Measurements from ENCODE around the gene CEMIP. TPM values are rescaled to one million over a fixed set of nuclear protein-coding genes. Genes with fewer than 3 reads are reported as not detected.
A peak's percentile ranks its signal among the peaks of the same experiment; 100 is the strongest.

Gene CEMIP
- total and polyA plus RNA-seq, 3 experiments from 2014 or later = not detected

DNA sequence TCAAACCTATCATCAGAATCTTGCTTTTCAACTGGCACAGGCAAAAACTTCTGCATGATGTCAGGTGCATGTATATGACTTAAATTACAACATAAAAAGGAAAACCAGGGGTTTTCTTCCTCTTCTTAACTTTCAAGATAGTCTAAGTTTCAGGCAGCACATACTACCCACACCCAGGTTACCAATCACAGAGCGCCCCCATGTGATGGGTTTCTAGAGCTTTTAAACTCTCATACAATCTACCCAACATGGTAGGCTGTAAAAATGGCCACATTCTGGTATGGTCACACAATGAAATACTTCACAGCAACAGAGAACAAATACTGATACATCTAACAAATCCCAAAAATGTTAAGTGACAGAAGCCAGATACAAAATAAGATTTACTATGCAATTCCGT lies 203.0 kb downstream of the CEMIP start:
- ChIA-PET POLR2A (no interaction called here), CTCF (interaction anchor here (1.1 kb wide), 1 partner anchor 284 kb away, joined by 3 read pairs; no protein-coding TSS in a partner anchor)
- H3K9me3 ChIP-seq (ENCODE audit: low read length) = no peaks in the 10 kb centered on the region
- no peaks in the 10 kb centered on the region for H3K27me3 ChIP-seq (ENCODE audit: insufficient read depth, low read length, poor library complexity, severe bottlenecking)
- H3K36me3 ChIP-seq (ENCODE audit: insufficient read depth, low read length) = peaks cover 27% of the 10 kb centered on the region
- Mint-ChIP-seq H3K36me3 (peaks cover 5 to 73% (median 18%) of the 10 kb centered on the region in 3 donors), H3K9me3 (no peaks in the 10 kb centered on the region), H3K4me3 (no peak overlapping the region), H3K27ac (peak overlapping the region in 4 of 8 donors; percentile 10 to 77 (median 18)), H3K27me3 (no peaks in the 10 kb centered on the region), H3K4me1 (peaks cover 55 to 71% (median 66%) of the 10 kb centered on the region in 3 donors)
- no peak overlapping the region for H3K27ac ChIP-seq (ENCODE audit: low read depth, low read length)
- H3K4me3 ChIP-seq (ENCODE audit: low read length) = no peak overlapping the region
- H3K4me1 ChIP-seq (ENCODE audit: insufficient read depth, low read length) = peaks cover 32% of the 10 kb centered on the region
- no peak for DNase-seq

DNA sequence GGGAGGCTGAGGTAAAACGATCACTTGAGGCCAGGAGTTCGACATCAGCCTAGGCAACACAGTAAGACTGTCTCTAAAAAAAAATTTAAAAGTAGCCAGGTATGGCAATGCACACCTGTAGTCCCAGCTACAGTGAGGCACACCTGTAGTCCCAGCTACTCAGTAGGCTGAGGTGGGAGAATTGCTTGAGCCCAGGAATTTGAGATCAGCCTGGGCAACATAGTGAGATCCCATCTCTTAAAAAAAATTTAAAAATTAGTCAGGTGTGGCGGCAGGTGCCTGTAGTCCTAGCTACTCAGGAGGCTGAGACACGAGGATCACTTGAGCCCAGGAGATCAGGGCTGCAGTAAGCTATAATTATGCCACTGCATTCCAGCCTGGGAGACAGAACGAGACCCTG lies 203.7 kb downstream of the CEMIP start:
- H3K27ac Mint-ChIP-seq = peak overlapping the region in 2 of 8 donors; percentile 10 to 18
- H3K36me3 Mint-ChIP-seq = peaks cover 5 to 66% (median 18%) of the 10 kb centered on the region in 3 donors
- no peak overlapping the region for H3K4me3 Mint-ChIP-seq
- H3K27ac ChIP-seq (ENCODE audit: low read depth, low read length) = no peak overlapping the region
- no peak overlapping the region for H3K4me3 ChIP-seq (ENCODE audit: low read length)
- no peaks in the 10 kb centered on the region for H3K9me3 ChIP-seq (ENCODE audit: low read length)
- no peaks in the 10 kb centered on the region for H3K27me3 ChIP-seq (ENCODE audit: insufficient read depth, low read length, poor library complexity, severe bottlenecking)
- no peak for DNase-seq
- peaks cover 25% of the 10 kb centered on the region for H3K36me3 ChIP-seq (ENCODE audit: insufficient read depth, low read length)
- no peaks in the 10 kb centered on the region for H3K9me3 Mint-ChIP-seq
- H3K27me3 Mint-ChIP-seq = no peaks in the 10 kb centered on the region
- ChIA-PET CTCF (interaction anchor here (0.8 to 1.1 kb wide), 2 partner anchors 12 to 283 kb away, joined by 3 to 5 read pairs; no protein-coding TSS in a partner anchor), POLR2A (no interaction called here)
- peaks cover 31% of the 10 kb centered on the region for H3K4me1 ChIP-seq (ENCODE audit: insufficient read depth, low read length)
- H3K4me1 Mint-ChIP-seq = peaks cover 53 to 68% (median 64%) of the 10 kb centered on the region in 3 donors

GRCh38 chr15:80984856-80985255 lies 205.7 kb downstream of the CEMIP start:
- CTCF ChIA-PET = no interaction called here
- no peaks in the 10 kb centered on the region for H3K9me3 ChIP-seq (ENCODE audit: low read length)
- no peak overlapping the region for H3K27ac ChIP-seq (ENCODE audit: low read depth, low read length)
- Mint-ChIP-seq H3K36me3 (peaks cover 3 to 59% (median 17%) of the 10 kb centered on the region in 3 donors), H3K27ac (peak overlapping the region in 5 of 8 donors; percentile 6 to 72 (median 54)), H3K4me1 (peaks cover 62 to 75% (median 70%) of the 10 kb centered on the region in 3 donors), H3K9me3 (peaks cover 0 to 1% (median 0%) of the 10 kb centered on the region in 5 donors), H3K4me3 (peak overlapping the region in 4 of 7 donors; percentile 5 to 38 (median 20)), H3K27me3 (no peaks in the 10 kb centered on the region)
- H3K4me1 ChIP-seq (ENCODE audit: insufficient read depth, low read length) = peaks cover 44% of the 10 kb centered on the region
- peaks cover 5% of the 10 kb centered on the region for H3K36me3 ChIP-seq (ENCODE audit: insufficient read depth, low read length)
- POLR2A ChIA-PET = no interaction called here
- no peaks in the 10 kb centered on the region for H3K27me3 ChIP-seq (ENCODE audit: insufficient read depth, low read length, poor library complexity, severe bottlenecking)
- no peak for DNase-seq
- no peak overlapping the region for H3K4me3 ChIP-seq (ENCODE audit: low read length)

DNA sequence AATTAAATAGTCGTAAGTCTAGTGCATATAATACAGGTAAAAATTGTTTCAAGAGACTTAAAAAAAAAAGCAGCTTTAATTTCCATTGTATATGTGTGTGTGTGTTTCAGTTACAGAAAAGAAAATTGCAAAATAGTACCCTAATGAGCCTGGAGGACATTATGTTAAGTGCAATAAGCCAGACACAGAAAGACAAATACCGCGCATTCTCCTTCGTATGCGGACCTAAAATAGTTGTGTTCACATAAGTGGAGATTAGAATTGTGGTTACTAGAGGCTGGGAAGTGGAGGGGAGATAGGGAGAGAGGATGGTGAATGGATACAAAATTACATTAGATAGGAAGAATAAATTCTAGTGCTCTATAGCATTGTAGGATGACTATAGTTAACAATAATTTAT lies 206.8 kb downstream of the CEMIP start:
- Histone ChIP-seq H3K9me3 (ENCODE audit: low read length) (no peaks in the 10 kb centered on the region), H3K4me3 (ENCODE audit: low read length) (no peak overlapping the region), H3K27me3 (ENCODE audit: insufficient read depth, low read length, poor library complexity, severe bottlenecking) (no peaks in the 10 kb centered on the region), H3K27ac (ENCODE audit: low read depth, low read length) (no peak overlapping the region), H3K36me3 (ENCODE audit: insufficient read depth, low read length) (no peaks in the 10 kb centered on the region), H3K4me1 (ENCODE audit: insufficient read depth, low read length) (peaks cover 56% of the 10 kb centered on the region)
- Mint-ChIP-seq H3K4me3 (peak overlapping the region in 1 of 7 donors; percentile 63), H3K4me1 (peaks cover 64 to 78% (median 75%) of the 10 kb centered on the region in 3 donors), H3K27ac (peak overlapping the region in 3 of 8 donors; percentile 33 to 77 (median 34)), H3K27me3 (no peaks in the 10 kb centered on the region), H3K36me3 (peaks cover 0 to 49% (median 14%) of the 10 kb centered on the region in 3 donors), H3K9me3 (peaks cover 0 to 1% (median 0%) of the 10 kb centered on the region in 5 donors)
- ChIA-PET CTCF (interaction anchor here (2.0 to 2.8 kb wide), 2 partner anchors 16 to 280 kb away, joined by 13 to 16 read pairs; no protein-coding TSS in a partner anchor), POLR2A (no interaction called here)
- no peak for DNase-seq

DNA sequence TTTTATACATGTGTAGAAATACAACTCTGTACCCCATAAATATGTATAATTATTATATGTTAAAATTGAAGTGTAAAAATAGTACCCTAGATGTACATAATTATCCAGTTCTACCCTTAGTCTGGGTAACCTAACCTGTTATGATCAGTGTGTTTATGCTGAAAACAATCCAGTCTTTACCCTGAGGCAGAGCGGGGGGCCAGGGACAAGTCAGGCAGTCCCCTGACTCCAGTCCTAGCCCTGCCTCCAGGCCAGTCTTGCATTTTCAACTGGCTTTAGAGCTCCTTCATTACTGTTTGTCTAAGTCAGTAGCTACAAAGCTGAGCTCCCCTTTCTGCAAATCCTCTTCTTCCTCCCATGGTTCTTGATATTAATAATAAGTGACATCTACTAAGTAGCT lies 207.3 kb downstream of the CEMIP start:
- H3K27ac Mint-ChIP-seq = peak overlapping the region in 3 of 8 donors; percentile 3 to 59 (median 21)
- peaks cover 0 to 49% (median 14%) of the 10 kb centered on the region in 3 donors for H3K36me3 Mint-ChIP-seq
- no peaks in the 10 kb centered on the region for H3K27me3 ChIP-seq (ENCODE audit: insufficient read depth, low read length, poor library complexity, severe bottlenecking)
- DNase-seq = no peak
- H3K27me3 Mint-ChIP-seq = no peaks in the 10 kb centered on the region
- peaks cover 61% of the 10 kb centered on the region for H3K4me1 ChIP-seq (ENCODE audit: insufficient read depth, low read length)
- POLR2A ChIA-PET = no interaction called here
- H3K4me1 Mint-ChIP-seq = peaks cover 64 to 83% (median 78%) of the 10 kb centered on the region in 3 donors
- H3K4me3 ChIP-seq (ENCODE audit: low read length) = no peak overlapping the region
- no peaks in the 10 kb centered on the region for H3K36me3 ChIP-seq (ENCODE audit: insufficient read depth, low read length)
- peaks cover 0 to 1% (median 0%) of the 10 kb centered on the region in 5 donors for H3K9me3 Mint-ChIP-seq
- H3K4me3 Mint-ChIP-seq = peak overlapping the region in 4 of 7 donors; percentile 37 to 70 (median 62)
- H3K9me3 ChIP-seq (ENCODE audit: low read length) = no peaks in the 10 kb centered on the region
- no peak overlapping the region for H3K27ac ChIP-seq (ENCODE audit: low read depth, low read length)
- CTCF ChIA-PET = interaction anchor here (2.0 to 2.8 kb wide), 2 partner anchors 16 to 280 kb away, joined by 13 to 16 read pairs; no protein-coding TSS in a partner anchor

- ChIA-PET POLR2A (no interaction called here), CTCF (interaction anchor here (1.7 to 2.8 kb wide), 2 partner anchors 18 to 278 kb away, joined by 7 to 16 read pairs; no protein-coding TSS in a partner anchor)
- H3K27ac ChIP-seq (ENCODE audit: low read depth, low read length) = peak overlapping the region; percentile 88
- H3K9me3 Mint-ChIP-seq = peaks cover 0 to 1% (median 0%) of the 10 kb centered on the region in 5 donors
- H3K9me3 ChIP-seq (ENCODE audit: low read length) = no peaks in the 10 kb centered on the region
- H3K27me3 Mint-ChIP-seq = no peaks in the 10 kb centered on the region
- H3K27ac Mint-ChIP-seq = peak overlapping the region; percentile 91 to 99 (median 99)
- no peaks in the 10 kb centered on the region for H3K27me3 ChIP-seq (ENCODE audit: insufficient read depth, low read length, poor library complexity, severe bottlenecking)
- H3K4me3 Mint-ChIP-seq = peak overlapping the region; percentile 97 to 99 (median 98)
- peak overlapping the region; percentile 72 for H3K4me3 ChIP-seq (ENCODE audit: low read length)
- no peak for DNase-seq
- H3K36me3 ChIP-seq (ENCODE audit: insufficient read depth, low read length) = no peaks in the 10 kb centered on the region
- peaks cover 66% of the 10 kb centered on the region for H3K4me1 ChIP-seq (ENCODE audit: insufficient read depth, low read length)
- H3K36me3 Mint-ChIP-seq = peaks cover 0 to 37% (median 6%) of the 10 kb centered on the region in 3 donors
- peaks cover 55 to 74% (median 70%) of the 10 kb centered on the region in 3 donors for H3K4me1 Mint-ChIP-seq
Observed at GRCh38 chr15:80988148-80988796, 209.1 kb downstream of the CEMIP start.

DNA sequence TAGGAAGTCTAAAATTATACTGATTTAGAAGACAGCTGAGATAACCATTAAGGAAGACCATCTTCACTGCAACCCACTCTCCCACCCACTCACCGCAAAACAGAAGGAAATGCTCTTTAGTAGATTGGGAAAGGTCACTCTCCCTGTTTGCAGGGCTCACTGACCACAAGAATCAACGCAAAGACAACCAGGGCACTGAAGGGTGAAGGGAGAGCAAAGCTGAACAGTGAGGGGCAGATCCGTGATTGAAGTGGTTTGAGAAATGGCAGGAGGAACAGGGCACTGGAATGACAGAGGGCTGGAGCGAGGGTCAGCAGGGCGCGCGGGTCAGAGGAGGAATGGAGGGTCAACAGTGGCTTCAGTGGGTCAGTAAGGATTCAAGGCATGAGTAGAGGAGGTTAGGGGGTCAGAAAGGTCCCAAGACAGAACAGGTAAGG lies 209.9 kb downstream of the CEMIP start:
- H3K27me3 ChIP-seq (ENCODE audit: insufficient read depth, low read length, poor library complexity, severe bottlenecking) = no peaks in the 10 kb centered on the region
- Mint-ChIP-seq H3K36me3 (peaks cover 0 to 34% (median 6%) of the 10 kb centered on the region in 3 donors), H3K4me3 (peak overlapping the region; percentile 97 to 99 (median 98)), H3K27me3 (no peaks in the 10 kb centered on the region), H3K9me3 (peaks cover 0 to 1% (median 0%) of the 10 kb centered on the region in 5 donors), H3K4me1 (peaks cover 50 to 68% (median 64%) of the 10 kb centered on the region in 3 donors), H3K27ac (peak overlapping the region; percentile 91 to 99 (median 99))
- ChIA-PET POLR2A (no interaction called here), CTCF (interaction anchor here (0.8 to 1.7 kb wide), 2 partner anchors 12 to 19 kb away, joined by 3 to 7 read pairs; no protein-coding TSS in a partner anchor)
- DNase-seq = no peak
- peak overlapping the region; percentile 72 for H3K4me3 ChIP-seq (ENCODE audit: low read length)
- H3K4me1 ChIP-seq (ENCODE audit: insufficient read depth, low read length) = peaks cover 65% of the 10 kb centered on the region
- H3K36me3 ChIP-seq (ENCODE audit: insufficient read depth, low read length) = no peaks in the 10 kb centered on the region
- H3K9me3 ChIP-seq (ENCODE audit: low read length) = no peaks in the 10 kb centered on the region
- H3K27ac ChIP-seq (ENCODE audit: low read depth, low read length) = peak overlapping the region; percentile 88

Measured in CD8-positive, alpha-beta memory T cell (primary cell).